Right atrium auricular region (tissue), 2 donors: ENCODE results near the gene CNTN4. TPM values are rescaled to one million over a fixed set of nuclear protein-coding genes. Genes with fewer than 3 reads are reported as not detected.

ENCODE experiments used
- DNase-seq: peaks from one replicate; pipeline ENCODE4 v3.0.0-alpha.2; 2019; ENCODE audit warnings: low spot score
- H3K27ac ChIP-seq, 2 donors: fragments of 200-600 bp; sonication (generic); 1 replicate in 1 of 2; 2 replicates in 1 of 2; pipeline ENCODE4 v1.5.1; 2016 to 2019
- H3K27me3 ChIP-seq, 2 donors: fragments of 200-600 bp; sonication (generic); one replicate each; pipeline versions ENCODE4 v1.5.1 to v1.6.0; 2017 to 2019
- H3K36me3 ChIP-seq: fragments of 200-600 bp; sonication (generic); one replicate; pipeline ENCODE4 v1.5.1; 2016
- H3K4me1 ChIP-seq, 2 donors: fragments of 200-600 bp; sonication (generic); one replicate each; pipeline versions ENCODE4 v1.5.1 to v1.6.0; 2017 to 2019
- H3K4me3 ChIP-seq, 2 donors: fragments of 200-600 bp; sonication (generic); 1 replicate in 1 of 2; 2 replicates in 1 of 2; pipeline ENCODE4 v1.5.1; 2017 to 2019; ENCODE audit warnings: mild to moderate bottlenecking in 1 of 2, moderate library complexity in 1 of 2
- H3K9me3 ChIP-seq, 2 donors: fragments of 200-600 bp; sonication (generic); one replicate each; pipeline ENCODE4 v1.5.1; 2019
- total RNA-seq, 2 donors: library from RNA; depleted of rRNA; stranded (reverse); fragments of >200 nt; gene quantifications; one replicate each; pipeline ENCODE4 v1.1.0, GENCODE V29; 2016
- TF ChIP-seq, protein P1 (sequence below), 2 donors: fragments of 200-600 bp; sonication (generic); IDR thresholded peaks; one replicate each; pipeline ENCODE4 v1.5.1; 2019; ENCODE audit warnings: antibody characterized with exemption in 2 of 2

Gene CNTN4
- total RNA-seq, 2 donors from 2014 or later, result 5.3 to 5.7 TPM

DNA sequence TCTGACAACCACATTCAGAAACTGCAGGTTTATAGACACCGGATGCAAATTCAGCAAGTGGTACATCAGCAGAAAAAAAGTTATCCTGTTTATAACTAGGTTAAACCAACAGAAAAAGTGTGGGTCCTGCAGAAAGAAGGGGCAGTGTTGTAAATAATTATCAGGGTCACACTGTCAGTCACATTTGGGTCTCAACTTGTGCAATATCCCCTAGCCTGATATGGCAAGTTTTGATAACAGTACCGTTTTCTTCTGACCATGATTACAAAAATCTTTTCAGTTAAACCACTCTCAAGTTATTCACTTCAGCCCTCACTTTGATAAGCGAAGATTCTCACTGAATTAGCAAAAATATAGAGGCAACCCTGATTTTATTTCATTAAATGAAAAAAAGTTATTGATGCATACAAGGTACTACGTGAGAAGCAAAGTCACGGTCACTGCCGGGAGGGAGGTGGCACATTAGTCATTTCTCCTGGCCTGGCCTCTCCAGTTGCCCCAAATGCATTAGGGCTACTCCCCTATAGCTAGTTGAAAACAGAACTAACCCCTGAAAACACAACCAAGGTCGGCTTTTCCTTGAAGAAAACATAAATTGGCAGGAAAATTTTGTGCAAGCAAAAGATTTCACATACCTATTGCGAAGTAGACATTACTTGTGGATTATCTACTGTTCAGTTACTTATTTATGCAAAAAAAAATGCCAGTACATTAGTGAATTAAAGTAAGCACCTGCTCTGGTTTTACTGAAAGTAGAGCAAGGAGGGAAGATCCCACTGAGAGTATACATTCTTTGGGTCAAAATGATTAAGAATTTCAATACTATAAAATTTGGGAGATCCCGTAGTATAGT, 982.9 kb downstream of the CNTN4 start:
- H3K36me3 ChIP-seq, result no peaks in the 10 kb centered on the region
- H3K27me3 ChIP-seq, result no peaks in the 10 kb centered on the region

DNA sequence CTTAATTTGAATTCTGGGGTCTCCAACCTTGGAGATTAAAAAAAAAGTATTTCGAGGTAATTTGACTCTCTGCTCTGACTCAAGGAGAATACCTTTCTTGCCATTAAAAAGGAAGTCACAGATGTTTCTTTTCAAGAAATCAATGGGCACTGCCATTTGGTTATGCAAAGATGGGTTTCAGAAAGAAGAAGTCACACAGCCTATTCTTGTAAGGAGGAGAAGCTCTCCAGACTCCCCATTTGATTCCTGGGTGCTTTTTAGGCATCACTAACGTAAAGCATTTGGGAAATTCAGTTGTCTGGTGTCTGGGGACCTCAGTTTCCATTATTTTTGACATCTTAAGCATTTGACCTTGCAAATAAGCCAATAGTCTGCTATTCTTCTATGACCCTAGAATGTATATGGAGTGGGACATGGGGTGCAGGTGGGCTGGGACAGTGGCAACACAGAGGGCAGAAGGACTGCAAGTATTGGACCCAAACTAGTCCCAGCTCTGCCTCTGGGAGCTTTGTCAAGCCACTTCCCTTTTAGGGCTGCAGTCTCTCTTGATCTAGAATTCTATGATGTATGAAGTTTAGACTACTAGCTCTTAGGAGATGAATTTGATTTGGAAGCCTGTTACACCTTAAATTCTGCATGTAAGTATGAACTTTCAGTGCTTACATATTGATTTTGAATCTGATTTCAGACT, 983.7 kb downstream of the CNTN4 start:
- H3K27me3 ChIP-seq, result no peaks in the 10 kb centered on the region
- DNase-seq, result no peak
- no peaks in the 10 kb centered on the region for H3K36me3 ChIP-seq
- TF ChIP-seq, protein P1, sequence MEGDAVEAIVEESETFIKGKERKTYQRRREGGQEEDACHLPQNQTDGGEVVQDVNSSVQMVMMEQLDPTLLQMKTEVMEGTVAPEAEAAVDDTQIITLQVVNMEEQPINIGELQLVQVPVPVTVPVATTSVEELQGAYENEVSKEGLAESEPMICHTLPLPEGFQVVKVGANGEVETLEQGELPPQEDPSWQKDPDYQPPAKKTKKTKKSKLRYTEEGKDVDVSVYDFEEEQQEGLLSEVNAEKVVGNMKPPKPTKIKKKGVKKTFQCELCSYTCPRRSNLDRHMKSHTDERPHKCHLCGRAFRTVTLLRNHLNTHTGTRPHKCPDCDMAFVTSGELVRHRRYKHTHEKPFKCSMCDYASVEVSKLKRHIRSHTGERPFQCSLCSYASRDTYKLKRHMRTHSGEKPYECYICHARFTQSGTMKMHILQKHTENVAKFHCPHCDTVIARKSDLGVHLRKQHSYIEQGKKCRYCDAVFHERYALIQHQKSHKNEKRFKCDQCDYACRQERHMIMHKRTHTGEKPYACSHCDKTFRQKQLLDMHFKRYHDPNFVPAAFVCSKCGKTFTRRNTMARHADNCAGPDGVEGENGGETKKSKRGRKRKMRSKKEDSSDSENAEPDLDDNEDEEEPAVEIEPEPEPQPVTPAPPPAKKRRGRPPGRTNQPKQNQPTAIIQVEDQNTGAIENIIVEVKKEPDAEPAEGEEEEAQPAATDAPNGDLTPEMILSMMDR (IDR thresholded peaks at IDR 0.05), result no peak
- no peak overlapping the region for H3K27ac ChIP-seq
- H3K9me3 ChIP-seq, result no peaks in the 10 kb centered on the region
- no peak overlapping the region for H3K4me3 ChIP-seq
- H3K4me1 ChIP-seq, result no peaks in the 10 kb centered on the region

More for the DNA sequence above, 982.9 kb downstream of the CNTN4 start:
- Histone ChIP-seq H3K27ac (no peak overlapping the region), H3K9me3 (no peaks in the 10 kb centered on the region), H3K4me3 (no peak overlapping the region), H3K4me1 (no peaks in the 10 kb centered on the region)
- TF ChIP-seq, protein P1 (IDR thresholded peaks at IDR 0.05), result no peak
- DNase-seq, result no peak

DNA sequence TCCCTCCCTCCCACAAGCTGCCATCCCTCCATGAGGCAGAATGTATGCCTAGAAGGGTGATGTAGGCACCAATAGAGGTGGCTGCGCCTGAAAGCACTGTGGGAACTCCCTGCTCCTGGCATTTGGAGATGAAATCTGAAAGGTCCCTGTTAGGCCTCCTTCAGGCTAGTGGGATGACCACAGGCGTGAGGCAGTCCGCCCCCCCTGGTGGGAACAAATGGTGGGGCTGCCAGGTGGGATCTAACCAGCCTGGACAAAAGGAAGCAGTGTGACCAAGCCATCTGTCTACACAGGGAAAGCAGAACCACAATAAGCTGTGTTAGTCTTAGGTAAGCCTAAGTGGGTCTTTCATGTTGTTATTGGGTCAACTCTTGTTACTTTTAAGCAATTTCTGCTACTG, 986.2 kb downstream of the CNTN4 start:
- Histone ChIP-seq H3K4me1 (no peaks in the 10 kb centered on the region), H3K27ac (no peak overlapping the region), H3K36me3 (no peaks in the 10 kb centered on the region), H3K4me3 (no peak overlapping the region), H3K9me3 (no peaks in the 10 kb centered on the region), H3K27me3 (no peaks in the 10 kb centered on the region)
- TF ChIP-seq, protein P1 (IDR thresholded peaks at IDR 0.05), result no peak
- DNase-seq, result no peak

DNA sequence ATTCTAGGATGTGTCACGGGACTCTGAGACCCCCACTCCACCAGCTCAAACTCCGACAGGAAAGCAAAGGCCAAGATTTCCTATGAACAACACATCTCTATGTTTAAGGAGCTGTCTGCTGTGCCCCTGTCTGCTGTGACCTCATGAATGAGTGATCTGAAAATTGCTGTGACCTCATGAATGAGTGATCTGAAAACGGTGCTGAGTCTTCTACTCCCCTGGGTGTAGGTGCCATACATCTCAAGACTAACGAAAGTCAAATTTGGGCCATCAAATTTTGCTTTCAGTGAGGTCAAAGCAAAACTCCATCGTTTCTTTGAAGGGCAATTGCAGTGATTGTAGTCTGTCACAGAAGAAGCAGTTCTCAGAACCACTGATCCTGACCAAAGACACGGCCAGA, 987.1 kb downstream of the CNTN4 start:
- Histone ChIP-seq H3K4me1 (no peaks in the 10 kb centered on the region), H3K27me3 (no peaks in the 10 kb centered on the region), H3K27ac (no peak overlapping the region), H3K9me3 (no peaks in the 10 kb centered on the region), H3K4me3 (no peak overlapping the region), H3K36me3 (no peaks in the 10 kb centered on the region)
- DNase-seq, result no peak
- TF ChIP-seq, protein P1 (IDR thresholded peaks at IDR 0.05), result no peak

DNA sequence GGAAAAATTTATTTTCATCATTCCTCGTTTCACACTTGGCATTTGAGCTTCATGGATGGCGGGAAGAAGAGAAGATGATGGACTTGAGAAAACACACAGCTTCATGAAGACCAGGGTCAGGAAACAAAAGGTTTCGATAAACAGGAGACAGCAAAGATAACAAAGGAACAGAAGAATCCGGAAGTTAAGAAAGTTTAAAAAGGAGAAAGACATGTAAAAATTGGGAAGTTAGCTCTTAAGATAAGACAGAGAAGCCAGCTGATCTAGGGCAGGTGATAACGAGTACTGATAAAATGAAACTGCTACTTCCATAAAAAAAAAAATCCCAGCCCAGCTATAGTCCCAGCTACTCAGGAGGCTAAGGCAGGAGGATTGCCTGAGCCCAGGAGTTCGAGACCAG, 987.6 kb downstream of the CNTN4 start:
- TF ChIP-seq, protein P1 (IDR thresholded peaks at IDR 0.05), result no peak
- H3K4me3 ChIP-seq, result no peak overlapping the region
- DNase-seq, result no peak
- H3K27ac ChIP-seq, result no peak overlapping the region
- H3K36me3 ChIP-seq, result no peaks in the 10 kb centered on the region
- no peaks in the 10 kb centered on the region for H3K4me1 ChIP-seq
- no peaks in the 10 kb centered on the region for H3K27me3 ChIP-seq
- H3K9me3 ChIP-seq, result no peaks in the 10 kb centered on the region
